Right atrium auricular region (tissue), 2 donors: ENCODE measurements around the gene SHFL. TPM values are rescaled to one million over a fixed set of nuclear protein-coding genes. Genes with fewer than 3 reads are reported as not detected.

ENCODE experiments used
- DNase-seq: peaks from one replicate; pipeline ENCODE4 v3.0.0-alpha.2; 2019; ENCODE audit warnings: low spot score
- H3K27ac ChIP-seq, 2 donors: fragments of 200-600 bp; sonication (generic); 1 replicate in 1 of 2; 2 replicates in 1 of 2; pipeline ENCODE4 v1.5.1; 2016 to 2019
- H3K27me3 ChIP-seq, 2 donors: fragments of 200-600 bp; sonication (generic); one replicate each; pipeline versions ENCODE4 v1.5.1 to v1.6.0; 2017 to 2019
- H3K36me3 ChIP-seq: fragments of 200-600 bp; sonication (generic); one replicate; pipeline ENCODE4 v1.5.1; 2016
- H3K4me1 ChIP-seq, 2 donors: fragments of 200-600 bp; sonication (generic); one replicate each; pipeline versions ENCODE4 v1.5.1 to v1.6.0; 2017 to 2019
- H3K4me3 ChIP-seq, 2 donors: fragments of 200-600 bp; sonication (generic); 1 replicate in 1 of 2; 2 replicates in 1 of 2; pipeline ENCODE4 v1.5.1; 2017 to 2019; ENCODE audit warnings: mild to moderate bottlenecking in 1 of 2, moderate library complexity in 1 of 2
- H3K9me3 ChIP-seq, 2 donors: fragments of 200-600 bp; sonication (generic); one replicate each; pipeline ENCODE4 v1.5.1; 2019
- total RNA-seq, 2 donors: library from RNA; depleted of rRNA; stranded (reverse); fragments of >200 nt; gene quantifications; one replicate each; pipeline ENCODE4 v1.1.0, GENCODE V29; 2016
- TF ChIP-seq, protein P1 (sequence below), 2 donors: fragments of 200-600 bp; sonication (generic); IDR thresholded peaks; one replicate each; pipeline ENCODE4 v1.5.1; 2019; ENCODE audit warnings: antibody characterized with exemption in 2 of 2

SHFL gene
- total RNA-seq, 2 donors from 2014 or later: 11.6 to 16.8 TPM

DNA sequence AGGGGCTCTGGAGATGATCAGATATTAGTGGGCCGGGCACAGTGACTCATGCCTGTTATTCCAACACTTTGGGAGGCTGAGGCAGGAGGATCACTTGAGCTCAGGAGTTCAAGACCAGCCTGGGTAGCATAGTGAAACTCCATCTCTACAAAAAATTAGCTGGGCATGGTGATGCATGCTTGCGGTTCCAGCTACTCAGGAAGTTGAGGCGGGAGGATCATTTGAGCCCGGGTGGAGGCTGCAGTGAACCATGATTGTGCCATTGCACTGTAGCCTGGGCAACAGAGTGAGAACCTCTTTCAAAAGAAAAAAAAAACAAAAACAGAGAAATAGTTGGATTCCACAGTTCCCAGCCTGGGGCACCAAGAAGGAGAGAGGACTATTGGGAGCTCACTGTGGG, 17.9 kb upstream of the SHFL start:
- TF ChIP-seq, protein P1, sequence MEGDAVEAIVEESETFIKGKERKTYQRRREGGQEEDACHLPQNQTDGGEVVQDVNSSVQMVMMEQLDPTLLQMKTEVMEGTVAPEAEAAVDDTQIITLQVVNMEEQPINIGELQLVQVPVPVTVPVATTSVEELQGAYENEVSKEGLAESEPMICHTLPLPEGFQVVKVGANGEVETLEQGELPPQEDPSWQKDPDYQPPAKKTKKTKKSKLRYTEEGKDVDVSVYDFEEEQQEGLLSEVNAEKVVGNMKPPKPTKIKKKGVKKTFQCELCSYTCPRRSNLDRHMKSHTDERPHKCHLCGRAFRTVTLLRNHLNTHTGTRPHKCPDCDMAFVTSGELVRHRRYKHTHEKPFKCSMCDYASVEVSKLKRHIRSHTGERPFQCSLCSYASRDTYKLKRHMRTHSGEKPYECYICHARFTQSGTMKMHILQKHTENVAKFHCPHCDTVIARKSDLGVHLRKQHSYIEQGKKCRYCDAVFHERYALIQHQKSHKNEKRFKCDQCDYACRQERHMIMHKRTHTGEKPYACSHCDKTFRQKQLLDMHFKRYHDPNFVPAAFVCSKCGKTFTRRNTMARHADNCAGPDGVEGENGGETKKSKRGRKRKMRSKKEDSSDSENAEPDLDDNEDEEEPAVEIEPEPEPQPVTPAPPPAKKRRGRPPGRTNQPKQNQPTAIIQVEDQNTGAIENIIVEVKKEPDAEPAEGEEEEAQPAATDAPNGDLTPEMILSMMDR (IDR thresholded peaks at IDR 0.05): no peak
- Histone ChIP-seq H3K4me3 (no peak overlapping the region), H3K36me3 (no peaks in the 10 kb centered on the region), H3K9me3 (no peaks in the 10 kb centered on the region), H3K4me1 (no peaks in the 10 kb centered on the region), H3K27ac (no peak overlapping the region), H3K27me3 (no peaks in the 10 kb centered on the region)
- no peak for DNase-seq

DNA sequence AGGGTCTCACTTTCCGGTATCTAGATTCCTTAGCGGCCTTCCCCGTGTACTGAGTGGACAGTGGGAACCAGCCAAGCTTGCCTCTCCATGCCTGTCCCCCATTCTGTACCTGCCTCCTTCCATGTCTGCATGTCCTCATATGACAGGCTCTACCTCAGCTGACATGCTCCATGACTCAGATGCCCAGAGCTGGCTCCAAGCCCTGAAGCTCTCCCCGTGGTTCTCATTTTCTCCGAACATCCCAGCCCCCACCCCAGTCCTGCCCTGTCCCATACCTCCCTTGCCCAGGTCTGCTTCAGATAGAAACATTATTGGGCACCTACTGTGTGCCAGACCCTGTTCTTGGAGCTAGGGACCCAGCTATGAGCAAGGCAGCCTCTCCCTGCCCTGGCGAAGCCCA, 17.1 kb upstream of the SHFL start:
- TF ChIP-seq, protein P1 (IDR thresholded peaks at IDR 0.05): no peak
- Histone ChIP-seq H3K27ac (no peak overlapping the region), H3K4me1 (no peaks in the 10 kb centered on the region), H3K9me3 (no peaks in the 10 kb centered on the region), H3K4me3 (no peak overlapping the region), H3K27me3 (no peaks in the 10 kb centered on the region), H3K36me3 (no peaks in the 10 kb centered on the region)
- no peak for DNase-seq

DNA sequence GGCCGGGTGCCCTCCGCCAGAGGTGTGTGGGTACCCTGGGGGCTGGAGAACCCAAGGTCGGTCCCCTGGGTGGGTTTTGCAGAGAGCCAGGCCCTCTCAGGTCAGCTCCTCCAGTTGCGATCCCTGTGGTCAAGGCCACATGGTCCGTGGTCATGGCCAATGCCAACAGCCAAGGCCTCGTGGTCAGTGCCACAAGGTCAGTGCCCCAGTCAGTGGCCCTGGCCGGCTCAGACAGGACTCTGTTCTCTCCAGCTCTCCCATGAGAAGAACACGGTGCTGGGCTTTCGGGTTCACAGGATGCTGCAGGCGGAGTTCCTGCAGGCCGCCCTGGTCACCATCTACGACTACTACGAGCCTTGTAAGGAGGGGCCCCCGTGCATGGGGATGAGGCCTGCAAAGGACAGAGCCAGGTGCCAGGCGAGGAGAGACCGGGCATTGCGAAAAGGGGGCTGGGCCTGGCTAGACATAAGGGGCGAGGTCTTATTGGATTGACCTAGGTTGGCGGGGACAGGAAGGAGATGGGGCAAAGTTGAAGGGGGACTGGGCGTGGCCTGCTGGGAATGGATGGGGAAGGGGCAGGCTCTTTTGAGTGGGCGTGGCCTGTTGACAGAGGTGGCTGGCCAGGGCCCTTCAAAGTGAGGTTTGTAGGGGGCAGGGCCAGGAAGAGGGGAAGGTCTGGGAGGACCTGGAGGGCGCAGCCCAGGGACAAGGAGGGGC, 15.2 kb upstream of the SHFL start:
- H3K36me3 ChIP-seq: no peaks in the 10 kb centered on the region
- H3K27me3 ChIP-seq: no peaks in the 10 kb centered on the region
- no peaks in the 10 kb centered on the region for H3K4me1 ChIP-seq
- TF ChIP-seq, protein P1 (IDR thresholded peaks at IDR 0.05): no peak
- no peak overlapping the region for H3K27ac ChIP-seq
- no peak for DNase-seq
- no peaks in the 10 kb centered on the region for H3K9me3 ChIP-seq
- H3K4me3 ChIP-seq: no peak overlapping the region

DNA sequence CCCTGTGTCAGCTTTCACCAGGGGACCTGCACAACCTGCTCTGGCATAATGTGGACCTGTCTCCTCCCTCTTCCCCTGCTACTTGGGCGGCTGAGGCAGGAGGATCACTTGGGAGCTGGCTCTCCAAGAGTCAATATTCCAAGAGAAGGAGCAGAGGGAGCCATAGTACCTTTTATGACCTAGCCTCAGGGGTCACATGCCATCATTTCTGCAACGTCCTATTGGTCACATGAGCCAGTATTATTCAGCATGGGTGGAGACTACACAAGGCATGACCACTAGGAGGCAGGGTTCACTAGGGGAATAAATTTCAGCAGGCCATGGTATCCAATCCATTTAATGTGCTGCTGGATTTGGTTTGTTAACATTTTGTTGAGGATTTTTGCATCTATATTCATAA, 12.0 kb upstream of the SHFL start:
- TF ChIP-seq, protein P1 (IDR thresholded peaks at IDR 0.05): no peak
- no peaks in the 10 kb centered on the region for H3K27me3 ChIP-seq
- DNase-seq: no peak
- H3K27ac ChIP-seq: no peak overlapping the region
- no peaks in the 10 kb centered on the region for H3K4me1 ChIP-seq
- no peaks in the 10 kb centered on the region for H3K9me3 ChIP-seq
- no peak overlapping the region for H3K4me3 ChIP-seq
- H3K36me3 ChIP-seq: no peaks in the 10 kb centered on the region

DNA sequence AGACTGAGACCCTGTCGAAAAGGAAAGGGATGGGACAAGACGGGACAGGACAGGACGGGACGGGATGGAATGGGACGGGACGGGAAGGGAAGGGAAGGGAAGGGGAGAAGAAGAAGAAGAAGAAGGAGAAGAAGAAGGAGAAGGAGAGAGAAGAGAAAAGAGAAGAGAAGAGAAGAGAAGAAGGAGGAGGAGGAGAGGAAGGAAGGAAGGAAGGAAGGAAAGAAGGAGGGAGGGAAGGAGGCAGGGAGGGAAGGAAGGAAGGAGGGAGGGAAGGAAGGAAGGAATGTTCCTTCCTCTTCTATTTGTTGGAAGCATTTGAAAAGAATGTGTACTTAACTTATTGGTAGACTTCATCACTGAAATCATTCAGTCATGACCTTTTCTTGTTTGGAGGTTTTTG, 9.6 kb upstream of the SHFL start:
- no peaks in the 10 kb centered on the region for H3K27me3 ChIP-seq
- TF ChIP-seq, protein P1 (IDR thresholded peaks at IDR 0.05): no peak
- no peak for DNase-seq
- H3K9me3 ChIP-seq: no peaks in the 10 kb centered on the region
- H3K4me3 ChIP-seq: no peak overlapping the region
- no peaks in the 10 kb centered on the region for H3K4me1 ChIP-seq
- no peaks in the 10 kb centered on the region for H3K36me3 ChIP-seq
- H3K27ac ChIP-seq: no peak overlapping the region

DNA sequence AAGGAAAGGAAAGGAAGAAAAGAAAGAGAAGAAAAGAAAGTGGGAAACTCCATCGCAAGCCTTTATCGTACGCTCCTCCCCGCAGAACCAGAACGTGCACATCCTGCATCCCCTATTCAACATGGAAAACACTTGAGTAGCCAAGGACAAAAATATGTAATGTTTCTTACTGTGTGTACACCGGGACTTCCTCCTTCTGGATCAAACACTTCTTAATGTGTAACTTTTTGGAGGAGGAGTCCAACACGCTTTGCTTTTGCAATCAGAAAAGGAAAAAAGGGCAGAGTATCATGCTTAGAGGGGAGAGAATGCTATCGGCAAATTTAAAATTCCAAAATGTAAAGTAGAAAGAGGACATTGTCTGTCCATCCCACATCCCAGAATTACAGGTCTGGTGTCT, 7.8 kb upstream of the SHFL start:
- Histone ChIP-seq H3K27ac (no peak overlapping the region), H3K4me3 (no peak overlapping the region), H3K36me3 (no peaks in the 10 kb centered on the region), H3K4me1 (no peaks in the 10 kb centered on the region), H3K27me3 (no peaks in the 10 kb centered on the region), H3K9me3 (no peaks in the 10 kb centered on the region)
- DNase-seq: no peak
- TF ChIP-seq, protein P1 (IDR thresholded peaks at IDR 0.05): no peak
